ENCODE data around the gene TCF21. TPM values are rescaled to one million over a fixed set of nuclear protein-coding genes. Genes with fewer than 3 reads are reported as not detected.

The TCF21 gene
- total RNA-seq, 1 donor from 2014 or later, result not detected

DNA sequence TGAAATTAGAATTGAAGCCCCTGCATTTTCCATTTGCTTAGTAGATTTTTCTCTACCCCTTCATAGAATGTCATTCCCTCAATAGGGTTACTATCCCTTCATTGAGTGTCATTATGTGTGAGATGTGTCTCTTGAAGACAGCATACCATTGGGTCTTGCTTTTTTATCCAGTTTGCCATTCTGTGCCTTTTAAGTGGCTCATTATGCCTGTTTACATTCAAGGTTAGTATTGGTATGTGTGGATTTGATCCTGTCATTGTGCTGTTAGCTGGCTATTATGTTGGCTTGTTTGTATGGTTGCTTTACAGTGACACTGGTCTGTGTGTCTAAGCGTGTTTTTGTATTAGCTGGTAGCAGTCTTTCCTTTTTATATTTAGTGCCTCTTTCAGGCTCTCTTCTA is 25.7 kb upstream of the TCF21 start:
- no peak overlapping the region for H3K27ac Mint-ChIP-seq (ENCODE audit: unreplicated experiment)
- H3K4me3 Mint-ChIP-seq (ENCODE audit: unreplicated experiment), result no peak overlapping the region
- no peak for DNase-seq (ENCODE audit: low spot score)
- H3K27me3 Mint-ChIP-seq (ENCODE audit: low read depth), result peaks cover 53% of the 10 kb centered on the region
- peaks cover 18% of the 10 kb centered on the region for H3K36me3 Mint-ChIP-seq (ENCODE audit: low read depth)
- TF ChIP-seq, protein P1, sequence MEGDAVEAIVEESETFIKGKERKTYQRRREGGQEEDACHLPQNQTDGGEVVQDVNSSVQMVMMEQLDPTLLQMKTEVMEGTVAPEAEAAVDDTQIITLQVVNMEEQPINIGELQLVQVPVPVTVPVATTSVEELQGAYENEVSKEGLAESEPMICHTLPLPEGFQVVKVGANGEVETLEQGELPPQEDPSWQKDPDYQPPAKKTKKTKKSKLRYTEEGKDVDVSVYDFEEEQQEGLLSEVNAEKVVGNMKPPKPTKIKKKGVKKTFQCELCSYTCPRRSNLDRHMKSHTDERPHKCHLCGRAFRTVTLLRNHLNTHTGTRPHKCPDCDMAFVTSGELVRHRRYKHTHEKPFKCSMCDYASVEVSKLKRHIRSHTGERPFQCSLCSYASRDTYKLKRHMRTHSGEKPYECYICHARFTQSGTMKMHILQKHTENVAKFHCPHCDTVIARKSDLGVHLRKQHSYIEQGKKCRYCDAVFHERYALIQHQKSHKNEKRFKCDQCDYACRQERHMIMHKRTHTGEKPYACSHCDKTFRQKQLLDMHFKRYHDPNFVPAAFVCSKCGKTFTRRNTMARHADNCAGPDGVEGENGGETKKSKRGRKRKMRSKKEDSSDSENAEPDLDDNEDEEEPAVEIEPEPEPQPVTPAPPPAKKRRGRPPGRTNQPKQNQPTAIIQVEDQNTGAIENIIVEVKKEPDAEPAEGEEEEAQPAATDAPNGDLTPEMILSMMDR (IDR thresholded peaks at IDR 0.05), result no peak
- no peaks in the 10 kb centered on the region for H3K4me1 Mint-ChIP-seq (ENCODE audit: low read depth)
- peaks cover 44% of the 10 kb centered on the region for H3K9me3 Mint-ChIP-seq (ENCODE audit: low read depth)

DNA sequence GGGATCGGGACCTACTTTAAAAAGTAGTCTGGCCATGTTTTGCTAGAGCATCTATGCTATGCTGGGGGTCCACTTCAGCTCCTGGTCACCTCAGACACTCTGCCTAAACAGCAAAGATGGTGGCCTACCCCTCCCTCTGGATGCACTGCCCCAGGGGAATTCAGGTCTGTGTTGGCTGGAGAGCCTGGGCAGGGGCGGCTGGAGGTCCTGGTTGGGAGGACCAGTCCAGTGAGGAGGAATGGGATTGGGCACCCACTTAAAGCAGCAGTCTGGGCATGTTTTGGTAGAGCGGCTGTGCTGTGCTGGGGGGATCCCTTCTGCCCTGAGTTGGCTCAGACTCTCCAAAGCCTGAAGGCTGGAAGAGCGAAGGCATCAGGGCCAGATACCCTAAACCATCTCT is 23.2 kb upstream of the TCF21 start:
- Mint-ChIP-seq H3K27me3 (ENCODE audit: low read depth) (peaks cover 60% of the 10 kb centered on the region), H3K4me3 (ENCODE audit: unreplicated experiment) (no peak overlapping the region), H3K9me3 (ENCODE audit: low read depth) (peaks cover 40% of the 10 kb centered on the region), H3K4me1 (ENCODE audit: low read depth) (no peaks in the 10 kb centered on the region), H3K27ac (ENCODE audit: unreplicated experiment) (no peak overlapping the region), H3K36me3 (ENCODE audit: low read depth) (peaks cover 18% of the 10 kb centered on the region)
- peak; percentile 60 for DNase-seq (ENCODE audit: low spot score)
- TF ChIP-seq, protein P1 (IDR thresholded peaks at IDR 0.05), result no peak

DNA sequence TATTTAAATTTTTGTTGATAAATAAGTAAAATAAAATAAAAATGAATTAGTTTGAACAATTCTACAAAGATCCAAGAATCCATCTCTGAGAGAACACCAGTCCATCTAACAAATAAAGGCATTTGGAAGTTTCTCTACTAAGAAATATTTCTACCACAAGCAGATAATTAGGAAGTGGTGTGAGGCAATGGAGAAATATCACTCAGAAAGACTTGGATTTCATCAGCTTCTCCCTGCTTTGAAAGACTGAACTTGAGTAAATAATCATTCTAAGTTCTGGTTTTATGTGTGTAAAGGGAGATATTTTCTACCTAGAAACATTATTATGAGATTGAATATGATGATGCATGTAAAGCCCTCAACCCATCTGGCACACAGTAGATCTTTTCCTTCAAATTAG is 17.8 kb upstream of the TCF21 start:
- peaks cover 51% of the 10 kb centered on the region for H3K27me3 Mint-ChIP-seq (ENCODE audit: low read depth)
- H3K36me3 Mint-ChIP-seq (ENCODE audit: low read depth), result no peaks in the 10 kb centered on the region
- no peak overlapping the region for H3K4me3 Mint-ChIP-seq (ENCODE audit: unreplicated experiment)

DNA sequence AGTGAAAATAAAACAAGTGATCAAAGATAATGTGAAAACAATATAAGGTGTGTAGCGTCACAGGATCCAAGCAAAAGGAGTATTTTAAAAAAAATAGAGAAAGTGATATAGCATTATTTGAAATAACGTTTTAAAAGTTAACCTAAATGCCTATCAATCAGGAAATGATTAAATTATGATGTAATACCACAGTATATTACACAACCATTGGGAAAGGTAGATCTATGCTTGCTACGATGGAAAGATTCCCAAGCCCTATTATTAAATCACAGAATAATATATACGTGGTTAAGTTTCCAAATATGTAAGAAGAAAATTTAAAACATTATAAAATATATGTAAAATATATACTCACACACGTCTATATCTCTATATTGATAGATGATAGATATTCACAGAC is 15.4 kb upstream of the TCF21 start:
- Mint-ChIP-seq H3K4me1 (ENCODE audit: low read depth) (no peaks in the 10 kb centered on the region), H3K9me3 (ENCODE audit: low read depth) (peaks cover 3% of the 10 kb centered on the region), H3K27me3 (ENCODE audit: low read depth) (peaks cover 50% of the 10 kb centered on the region), H3K4me3 (ENCODE audit: unreplicated experiment) (no peak overlapping the region), H3K36me3 (ENCODE audit: low read depth) (no peaks in the 10 kb centered on the region), H3K27ac (ENCODE audit: unreplicated experiment) (no peak overlapping the region)
- TF ChIP-seq, protein P1 (IDR thresholded peaks at IDR 0.05), result no peak
- no peak for DNase-seq (ENCODE audit: low spot score)

More for the DNA sequence above, 17.8 kb upstream of the TCF21 start:
- Mint-ChIP-seq H3K9me3 (ENCODE audit: low read depth) (peaks cover 3% of the 10 kb centered on the region), H3K27ac (ENCODE audit: unreplicated experiment) (no peak overlapping the region), H3K4me1 (ENCODE audit: low read depth) (no peaks in the 10 kb centered on the region)
- TF ChIP-seq, protein P1 (IDR thresholded peaks at IDR 0.05), result no peak
- no peak for DNase-seq (ENCODE audit: low spot score)

DNA sequence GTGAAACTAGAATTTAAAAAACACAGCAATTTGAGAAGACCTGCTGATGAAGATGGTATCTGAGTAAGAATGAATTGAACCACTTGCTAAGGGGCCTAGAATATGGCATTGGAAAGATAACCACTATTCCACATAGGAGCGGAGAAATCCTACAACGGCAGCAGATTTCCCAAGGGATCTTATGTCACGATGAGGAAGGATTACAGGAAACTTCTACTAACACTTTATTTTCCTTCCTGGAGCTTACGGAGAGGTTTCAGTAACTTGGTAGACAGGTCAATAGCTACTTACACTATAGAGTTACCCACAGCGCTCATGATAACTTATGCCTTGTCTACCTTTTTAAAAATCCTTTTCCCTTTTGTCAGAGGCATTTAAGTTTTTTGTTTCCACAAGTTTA is 11.8 kb upstream of the TCF21 start:
- Mint-ChIP-seq H3K27ac (ENCODE audit: unreplicated experiment) (no peak overlapping the region), H3K27me3 (ENCODE audit: low read depth) (peaks cover 57% of the 10 kb centered on the region), H3K9me3 (ENCODE audit: low read depth) (no peaks in the 10 kb centered on the region), H3K4me3 (ENCODE audit: unreplicated experiment) (no peak overlapping the region), H3K4me1 (ENCODE audit: low read depth) (no peaks in the 10 kb centered on the region), H3K36me3 (ENCODE audit: low read depth) (peaks cover 2% of the 10 kb centered on the region)
- DNase-seq (ENCODE audit: low spot score), result no peak
- TF ChIP-seq, protein P1 (IDR thresholded peaks at IDR 0.05), result no peak

Data from chondrocyte (in vitro differentiated cells).